ENCODE data around the gene CLSTN2.

DNA sequence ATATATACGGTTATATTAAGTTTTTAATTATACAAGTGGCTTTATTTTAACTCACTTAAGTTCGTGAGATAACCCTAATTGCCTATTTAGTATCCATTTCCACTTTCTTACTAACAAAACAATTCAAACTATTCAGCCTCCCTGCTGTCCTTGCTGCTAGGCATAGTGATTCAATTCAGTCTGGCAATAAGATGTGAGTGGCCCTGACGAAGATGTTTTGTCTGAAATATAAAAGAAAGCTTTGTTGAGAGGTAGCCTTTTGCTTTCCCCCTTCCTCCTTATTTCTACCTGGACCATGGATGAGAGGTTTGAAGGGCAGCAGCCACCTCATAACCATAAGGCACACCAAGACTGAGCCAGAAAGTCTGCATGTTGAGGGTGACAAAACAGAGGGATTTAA is 653.6 kb downstream of the CLSTN2 start:
- TF ChIP-seq, protein P1, sequence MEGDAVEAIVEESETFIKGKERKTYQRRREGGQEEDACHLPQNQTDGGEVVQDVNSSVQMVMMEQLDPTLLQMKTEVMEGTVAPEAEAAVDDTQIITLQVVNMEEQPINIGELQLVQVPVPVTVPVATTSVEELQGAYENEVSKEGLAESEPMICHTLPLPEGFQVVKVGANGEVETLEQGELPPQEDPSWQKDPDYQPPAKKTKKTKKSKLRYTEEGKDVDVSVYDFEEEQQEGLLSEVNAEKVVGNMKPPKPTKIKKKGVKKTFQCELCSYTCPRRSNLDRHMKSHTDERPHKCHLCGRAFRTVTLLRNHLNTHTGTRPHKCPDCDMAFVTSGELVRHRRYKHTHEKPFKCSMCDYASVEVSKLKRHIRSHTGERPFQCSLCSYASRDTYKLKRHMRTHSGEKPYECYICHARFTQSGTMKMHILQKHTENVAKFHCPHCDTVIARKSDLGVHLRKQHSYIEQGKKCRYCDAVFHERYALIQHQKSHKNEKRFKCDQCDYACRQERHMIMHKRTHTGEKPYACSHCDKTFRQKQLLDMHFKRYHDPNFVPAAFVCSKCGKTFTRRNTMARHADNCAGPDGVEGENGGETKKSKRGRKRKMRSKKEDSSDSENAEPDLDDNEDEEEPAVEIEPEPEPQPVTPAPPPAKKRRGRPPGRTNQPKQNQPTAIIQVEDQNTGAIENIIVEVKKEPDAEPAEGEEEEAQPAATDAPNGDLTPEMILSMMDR (IDR thresholded peaks at IDR 0.05 in 8 of 11, conservative IDR thresholded peaks at IDR 0.05 in 3 of 11) = no peak
- TF ChIP-seq POLR2AphosphoS5 (IDR thresholded peaks at IDR 0.05) = no peak
